ENCODE results near the gene FZD7. TPM values are rescaled to one million over a fixed set of nuclear protein-coding genes. Genes with fewer than 3 reads are reported as not detected.

The FZD7 gene
- total RNA-seq, 1 donor from 2014 or later = 25.3 TPM

- DNase-seq (no peak), ATAC-seq (ENCODE audit: poor library complexity) (peak; percentile 3)
- intact Hi-C loops (cut with DNase I) = no loop called here
These were observed 25.7 kb upstream of the FZD7 start for GRCh38 chr2:202007983-202008354.

- ATAC-seq (ENCODE audit: poor library complexity) (peak; percentile 88), DNase-seq (peak; percentile 75)
- intact Hi-C loops (cut with DNase I) = no loop called here
These were observed 24.6 kb upstream of the FZD7 start for GRCh38 chr2:202009019-202009481.

- DNase-seq (no peak), ATAC-seq (ENCODE audit: poor library complexity) (no peak)
- intact Hi-C loops (cut with DNase I) = no loop called here
These were observed 24.1 kb upstream of the FZD7 start for GRCh38 chr2:202009581-202009980.

DNA sequence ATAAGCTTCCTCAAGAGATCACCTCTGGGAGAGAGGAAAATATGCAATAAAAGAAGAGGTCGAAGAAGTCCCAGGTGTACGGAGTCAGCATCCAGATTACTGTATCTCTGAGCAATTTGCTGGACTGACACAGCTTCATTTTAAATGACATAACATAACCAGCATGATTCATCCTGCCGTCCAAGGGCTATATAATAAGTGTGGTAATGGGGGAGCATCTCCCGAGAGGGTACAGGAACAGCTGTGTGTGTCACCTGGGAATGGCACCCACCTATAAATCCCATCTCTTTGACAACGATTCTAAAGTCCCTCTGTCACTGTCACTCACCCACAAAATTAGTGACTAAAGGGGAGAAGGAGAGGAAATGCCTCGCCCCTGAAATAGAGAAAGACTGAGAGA lies 19.3 kb upstream of the FZD7 start:
- intact Hi-C loops (cut with DNase I) = no loop called here
- DNase-seq (no peak), ATAC-seq (ENCODE audit: poor library complexity) (no peak)

GRCh38 chr2:202014759-202015211 lies 18.9 kb upstream of the FZD7 start:
- intact Hi-C loops (cut with DNase I) = no loop called here
- DNase-seq = no peak
- ATAC-seq (ENCODE audit: poor library complexity) = no peak

DNA sequence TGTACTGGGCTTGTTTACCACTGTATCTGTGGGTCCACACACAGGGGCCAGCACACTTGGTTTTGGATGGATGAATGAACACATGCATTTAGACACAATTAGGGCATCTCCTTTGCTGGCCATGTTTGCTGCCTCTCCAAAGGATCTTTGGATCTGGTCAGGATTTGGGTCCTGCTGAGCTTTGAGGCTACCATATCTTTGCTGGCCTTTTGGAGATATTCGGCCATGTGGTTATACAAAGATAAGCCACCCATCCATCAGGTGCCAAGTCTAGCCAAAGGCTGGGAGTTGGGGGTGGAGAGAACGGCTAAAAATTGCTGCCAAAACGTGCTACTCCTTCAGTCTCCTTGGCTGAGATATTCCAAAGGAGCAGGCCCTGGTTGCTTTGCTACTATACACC lies 18.2 kb upstream of the FZD7 start:
- no peak for DNase-seq
- intact Hi-C loops (cut with DNase I) = no loop called here
- ATAC-seq (ENCODE audit: poor library complexity) = no peak

DNA sequence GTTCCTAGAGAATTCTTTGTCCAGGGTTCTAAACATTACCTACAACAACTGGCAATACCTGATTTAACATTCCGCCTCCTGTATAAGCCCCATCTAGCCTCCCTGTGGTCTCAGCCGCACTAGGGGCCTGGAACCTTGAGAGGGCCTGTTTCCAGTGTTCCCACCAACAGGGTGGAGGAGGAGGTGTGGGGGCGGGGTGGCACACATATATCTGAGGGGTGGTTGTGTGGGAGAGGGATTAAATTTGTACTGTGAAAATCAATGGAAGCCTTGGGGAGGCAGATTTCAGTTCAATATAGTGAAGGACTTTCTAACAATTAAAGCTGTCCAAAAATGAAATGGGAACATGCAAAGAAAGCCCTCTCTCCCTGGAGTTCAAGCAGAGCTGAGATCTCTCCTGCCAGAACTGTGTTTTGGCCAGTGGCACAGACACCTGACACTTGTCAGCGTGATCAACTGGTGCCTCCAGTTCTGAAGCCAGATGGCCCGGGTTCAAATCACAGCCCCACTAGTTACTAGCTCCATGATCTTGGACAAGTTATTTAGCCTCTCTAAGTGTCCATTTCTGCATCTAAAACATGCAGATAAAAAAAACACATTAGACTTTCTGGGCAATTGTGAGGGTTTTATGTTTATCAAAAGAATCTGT lies 17.0 kb upstream of the FZD7 start:
- ATAC-seq (ENCODE audit: poor library complexity) = peak; percentile 91
- DNase-seq = peak; percentile 75

GRCh38 chr2:202017940-202018339 lies 15.7 kb upstream of the FZD7 start:
- no peak for DNase-seq
- peak; percentile 75 for ATAC-seq (ENCODE audit: poor library complexity)

More for the DNA sequence above, 17.0 kb upstream of the FZD7 start:
- intact Hi-C loops (cut with DNase I) = no loop called here

DNA sequence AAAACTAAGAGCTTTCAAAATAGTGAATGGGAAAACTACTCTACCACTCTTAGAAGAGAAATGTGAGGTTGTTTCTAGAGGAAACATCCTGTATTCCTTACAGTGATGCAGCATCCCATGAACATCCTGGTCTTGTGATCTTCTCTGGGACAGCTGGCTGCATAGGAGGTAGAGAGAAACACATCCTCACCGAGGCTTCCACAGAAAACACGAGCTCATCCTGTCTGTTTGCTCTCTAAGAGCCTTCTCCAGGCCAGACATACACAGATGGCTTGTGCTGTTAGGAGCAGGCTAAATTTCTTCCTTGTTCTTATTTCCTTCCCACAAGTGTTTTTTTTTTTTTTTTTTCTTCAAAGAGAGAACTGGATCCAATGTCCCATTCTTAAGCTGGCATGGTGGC lies 14.7 kb upstream of the FZD7 start:
- ATAC-seq (ENCODE audit: poor library complexity) (no peak), DNase-seq (no peak)
- intact Hi-C loops (cut with DNase I) = no loop called here

More at GRCh38 chr2:202017940-202018339, 15.7 kb upstream of the FZD7 start:
- intact Hi-C loops (cut with DNase I) = no loop called here

DNA sequence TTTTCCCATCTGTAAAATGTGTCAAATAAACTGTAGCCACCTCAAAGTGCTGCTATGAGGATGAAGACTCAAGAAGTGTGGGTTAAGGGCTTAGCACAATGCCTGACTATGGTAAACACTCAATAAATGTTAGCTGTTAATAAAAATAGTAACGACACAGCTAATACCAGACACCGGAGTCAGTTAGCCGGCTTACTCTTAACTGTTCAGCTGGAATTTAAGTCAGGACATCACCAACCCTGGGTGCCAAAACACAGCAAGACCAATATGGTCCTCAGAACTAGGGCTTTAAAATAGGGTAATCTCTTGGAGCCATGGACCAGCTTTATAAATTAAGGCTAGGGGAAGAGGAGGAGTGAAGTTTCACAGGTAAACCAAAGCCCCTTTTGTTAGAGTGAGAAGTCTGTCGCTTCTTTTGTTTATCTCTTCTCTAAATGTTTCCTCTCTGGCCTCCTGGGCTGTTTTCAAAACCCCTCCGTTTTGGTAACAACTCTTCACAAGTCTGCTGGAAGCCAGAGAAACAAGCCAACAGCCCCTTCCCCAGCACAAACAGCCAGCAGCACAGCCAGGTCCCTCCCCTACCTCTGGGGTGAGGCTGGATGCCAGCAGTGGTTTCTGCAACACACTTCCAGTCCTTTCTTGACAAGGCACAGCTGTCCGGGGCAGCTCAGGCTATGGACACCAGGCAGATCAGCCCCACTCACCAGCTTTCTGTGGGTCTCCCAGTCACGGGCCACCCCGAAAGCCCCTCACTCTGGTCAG lies 13.8 kb upstream of the FZD7 start:
- DNase-seq (peak; percentile 69), ATAC-seq (ENCODE audit: poor library complexity) (peak; percentile 58)
- intact Hi-C loops (cut with DNase I) = no loop called here

DNA sequence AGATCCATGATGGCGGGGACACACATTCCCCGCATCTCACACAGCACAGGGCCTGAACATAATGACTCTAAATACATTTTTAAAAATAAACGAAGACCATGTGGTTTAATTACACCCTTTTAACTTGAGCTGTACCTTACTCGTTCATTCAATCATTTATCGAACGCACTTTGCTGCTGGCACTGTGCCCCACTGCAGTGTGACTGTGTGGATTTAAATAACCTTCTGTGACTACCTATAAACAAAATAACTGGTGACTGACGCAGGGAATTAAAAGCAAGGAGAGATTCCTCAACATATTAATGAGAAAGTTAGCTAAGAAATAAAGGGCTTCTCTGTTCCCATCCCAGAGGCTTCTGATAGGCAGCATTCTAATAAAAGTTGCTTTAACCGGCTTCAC lies 10.9 kb upstream of the FZD7 start:
- intact Hi-C loops (cut with DNase I) = no loop called here
- ATAC-seq (ENCODE audit: poor library complexity) (no peak), DNase-seq (no peak)

- no peak for ATAC-seq (ENCODE audit: poor library complexity)
- intact Hi-C loops (cut with DNase I) = no loop called here
- no peak for DNase-seq
These were observed 10.3 kb upstream of the FZD7 start for GRCh38 chr2:202023198-202023903.

GRCh38 chr2:202023904-202024266 lies 9.8 kb upstream of the FZD7 start:
- intact Hi-C loops (cut with DNase I) = no loop called here
- no peak for DNase-seq
- ATAC-seq (ENCODE audit: poor library complexity) = no peak

GRCh38 chr2:202024871-202025270 lies 8.8 kb upstream of the FZD7 start:
- ATAC-seq (ENCODE audit: poor library complexity) (no peak), DNase-seq (no peak)
- intact Hi-C loops (cut with DNase I) = no loop called here

- ATAC-seq (ENCODE audit: poor library complexity) = no peak
- DNase-seq = no peak
- intact Hi-C loops (cut with DNase I) = no loop called here
These were observed 7.8 kb upstream of the FZD7 start for GRCh38 chr2:202025816-202026215.

DNA sequence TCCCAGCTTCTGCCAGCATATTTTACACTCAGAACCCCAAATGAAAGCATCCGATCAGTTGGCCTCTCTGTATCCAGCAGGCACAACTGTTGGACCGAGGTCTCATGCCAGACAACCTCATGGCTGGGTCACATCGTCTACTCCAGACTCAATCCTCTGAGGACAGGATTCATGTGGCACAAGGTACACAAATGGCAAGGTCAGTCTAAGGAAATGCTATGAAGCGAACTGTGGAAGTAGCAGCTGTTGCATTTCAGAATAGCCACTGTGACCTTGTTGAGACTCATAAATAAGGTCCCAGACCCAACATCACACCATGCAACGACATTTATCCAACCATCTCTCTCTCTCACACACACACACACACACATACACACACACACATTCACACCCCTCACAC lies 7.1 kb upstream of the FZD7 start:
- ATAC-seq (ENCODE audit: poor library complexity) (no peak), DNase-seq (no peak)
- intact Hi-C loops (cut with DNase I) = no loop called here

DNA sequence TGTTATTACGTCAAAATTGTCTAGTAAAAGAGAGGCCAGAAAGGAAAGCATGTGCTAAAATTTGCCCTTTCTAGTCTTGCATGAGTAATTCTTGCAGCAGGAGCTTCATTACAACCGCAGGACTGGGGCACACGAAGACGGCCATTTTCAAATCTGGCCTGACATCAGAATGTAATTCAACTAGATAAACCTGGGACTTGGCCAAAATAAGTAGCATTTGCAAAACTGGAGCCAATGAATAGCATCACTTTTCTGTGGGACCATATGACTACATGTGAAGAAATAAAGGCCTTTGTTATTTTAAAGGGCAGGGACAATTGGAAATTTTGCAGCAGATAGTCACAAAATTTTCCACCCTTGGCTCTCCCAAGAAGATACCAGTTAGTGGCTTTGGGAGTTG lies 3.0 kb upstream of the FZD7 start:
- intact Hi-C loops (cut with DNase I) = loop anchor here (5.0 kb wide), 1 partner anchor 168 kb away; no protein-coding TSS in a partner anchor
- DNase-seq = no peak
- no peak for ATAC-seq (ENCODE audit: poor library complexity)

DNA sequence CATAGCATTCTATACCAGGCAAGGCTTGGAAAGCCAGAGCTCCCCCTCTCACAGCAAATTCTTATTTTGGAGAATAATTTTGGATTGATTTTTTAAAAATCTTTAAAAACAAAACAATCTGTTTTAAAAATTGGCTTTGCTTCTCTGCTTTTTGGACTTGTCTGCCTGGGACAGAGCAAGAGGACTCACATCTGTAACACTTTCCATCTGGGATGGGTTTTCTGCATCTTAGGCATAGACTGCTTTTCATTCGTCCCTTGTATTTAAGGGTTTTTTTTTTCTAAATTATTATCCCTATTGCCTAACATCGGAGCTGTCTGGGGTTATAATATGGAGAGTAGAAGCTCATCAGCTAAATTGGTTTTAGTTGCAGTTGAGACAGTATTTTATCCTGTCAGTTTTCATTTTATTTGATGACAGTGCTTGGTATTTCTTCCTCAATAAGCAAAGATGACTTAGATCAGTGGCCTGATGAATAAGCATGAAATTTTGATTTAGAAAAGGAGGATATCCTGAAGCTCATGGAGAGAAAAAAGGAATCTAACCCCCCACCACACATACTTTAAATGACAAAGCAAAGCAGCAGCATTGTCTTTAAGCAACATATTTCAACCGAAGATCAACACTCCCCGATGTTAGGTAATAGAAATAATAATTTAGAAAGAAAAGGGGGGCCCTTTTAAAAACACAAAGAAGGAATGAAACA lies 2.3 kb upstream of the FZD7 start:
- intact Hi-C loops (cut with DNase I) = loop anchor here (5.0 kb wide), 1 partner anchor 169 kb away; no protein-coding TSS in a partner anchor
- ATAC-seq (ENCODE audit: poor library complexity) (no peak), DNase-seq (no peak)

GRCh38 chr2:202032846-202033316 lies 774 bp upstream of the FZD7 start:
- ATAC-seq (ENCODE audit: poor library complexity) (peak; percentile 37), DNase-seq (peak; percentile 70)
- intact Hi-C loops (cut with DNase I) = loop anchor here (5.0 kb wide), 1 partner anchor 171 kb away; no protein-coding TSS in a partner anchor
